ENCODE results near the gene CAMK4. TPM values are rescaled to one million over a fixed set of nuclear protein-coding genes. Genes with fewer than 3 reads are reported as not detected.

The CAMK4 gene
- total RNA-seq, 1 experiment from 2014 or later = 20.7 TPM

DNA sequence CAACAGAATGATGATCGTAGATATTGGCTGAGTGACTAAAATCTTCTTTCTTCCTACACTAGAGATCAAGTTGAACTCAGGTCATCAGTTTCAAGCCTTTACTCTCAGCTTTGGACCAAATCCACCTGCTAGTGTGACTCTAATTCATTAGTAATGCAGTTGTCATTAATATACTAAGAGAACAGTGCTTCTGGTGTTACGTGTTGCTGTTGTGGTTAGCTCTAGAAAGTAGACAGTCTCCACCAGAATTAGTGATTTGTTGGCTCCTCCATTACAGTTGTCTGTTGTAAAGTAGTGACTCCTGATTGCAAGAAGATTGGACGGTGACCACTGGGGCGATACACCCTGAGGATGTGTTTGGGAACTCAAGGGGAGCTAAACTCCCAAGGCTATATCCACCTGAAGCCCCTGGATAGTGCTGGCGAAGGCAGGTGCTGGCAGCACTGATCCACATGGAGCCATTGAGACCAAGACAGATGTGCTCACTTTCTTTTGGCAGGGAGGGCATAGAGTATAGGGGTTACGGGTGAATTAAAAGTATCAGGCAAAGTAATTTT lies 3.1 kb downstream of the CAMK4 start:
- no peak for DNase-seq (ENCODE audit: low read depth, low spot score)
- in situ Hi-C loops (cut with HindIII; ENCODE audit: low pct_unique_long_range_greater_than_20kb, low sequenced_read_pairs) = no loop called here

DNA sequence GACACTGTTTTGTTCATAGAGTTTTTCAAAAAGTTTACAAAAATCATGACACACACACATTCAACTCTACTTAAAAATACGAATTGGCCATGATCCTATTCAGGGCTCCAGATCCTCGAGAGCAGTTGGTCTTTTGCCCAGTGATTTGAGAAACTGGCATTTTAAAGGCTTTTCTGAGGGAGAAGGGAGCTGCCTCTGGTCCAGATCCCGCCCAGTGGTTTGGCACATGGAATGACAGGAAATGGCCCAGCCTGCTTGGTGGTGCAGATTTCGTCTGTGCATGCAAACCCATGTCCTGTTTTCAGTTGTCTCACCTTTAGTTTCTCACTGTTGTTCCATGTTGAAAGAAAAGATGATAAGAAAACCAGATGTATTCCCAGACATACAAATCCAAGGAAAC lies 3.6 kb downstream of the CAMK4 start:
- in situ Hi-C loops (cut with HindIII; ENCODE audit: low pct_unique_long_range_greater_than_20kb, low sequenced_read_pairs) = no loop called here

DNA sequence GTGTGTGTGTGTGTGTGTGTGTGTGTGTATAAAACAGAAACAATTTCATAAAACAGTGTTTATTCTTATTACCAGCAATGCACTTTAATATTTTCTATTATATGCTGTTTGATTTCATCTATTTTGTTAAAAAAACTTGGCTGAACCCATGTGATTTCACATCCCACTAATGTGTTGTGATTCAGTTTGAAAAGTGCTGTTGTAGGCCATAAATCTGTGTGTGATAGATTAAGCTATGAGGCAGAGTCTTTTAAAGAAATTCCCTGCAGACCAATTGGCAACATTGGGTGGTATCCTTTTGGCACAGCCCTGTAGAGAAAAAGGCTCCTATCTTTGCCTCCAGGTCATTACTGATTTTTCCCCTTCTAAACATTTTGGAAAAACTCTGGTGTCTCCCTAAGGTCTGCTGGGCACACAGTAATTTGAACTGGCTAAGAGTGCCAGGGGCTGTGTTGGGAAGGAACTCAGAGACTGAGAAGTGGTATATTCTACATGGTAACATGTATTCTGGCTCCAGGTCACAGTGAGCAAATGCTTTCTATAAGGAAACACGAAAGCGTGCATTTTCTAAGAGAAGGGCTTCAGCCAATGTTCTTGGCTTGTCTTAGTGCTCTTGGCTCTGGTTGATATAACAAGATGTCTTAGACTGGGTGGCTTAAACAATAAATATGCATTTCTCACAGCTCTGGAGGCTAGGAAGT lies 4.5 kb downstream of the CAMK4 start:
- no peak for DNase-seq (ENCODE audit: low read depth, low spot score)
- in situ Hi-C loops (cut with HindIII; ENCODE audit: low pct_unique_long_range_greater_than_20kb, low sequenced_read_pairs) = no loop called here

More for the DNA sequence above, 3.6 kb downstream of the CAMK4 start:
- peak; percentile 44 for DNase-seq (ENCODE audit: low read depth, low spot score)

DNA sequence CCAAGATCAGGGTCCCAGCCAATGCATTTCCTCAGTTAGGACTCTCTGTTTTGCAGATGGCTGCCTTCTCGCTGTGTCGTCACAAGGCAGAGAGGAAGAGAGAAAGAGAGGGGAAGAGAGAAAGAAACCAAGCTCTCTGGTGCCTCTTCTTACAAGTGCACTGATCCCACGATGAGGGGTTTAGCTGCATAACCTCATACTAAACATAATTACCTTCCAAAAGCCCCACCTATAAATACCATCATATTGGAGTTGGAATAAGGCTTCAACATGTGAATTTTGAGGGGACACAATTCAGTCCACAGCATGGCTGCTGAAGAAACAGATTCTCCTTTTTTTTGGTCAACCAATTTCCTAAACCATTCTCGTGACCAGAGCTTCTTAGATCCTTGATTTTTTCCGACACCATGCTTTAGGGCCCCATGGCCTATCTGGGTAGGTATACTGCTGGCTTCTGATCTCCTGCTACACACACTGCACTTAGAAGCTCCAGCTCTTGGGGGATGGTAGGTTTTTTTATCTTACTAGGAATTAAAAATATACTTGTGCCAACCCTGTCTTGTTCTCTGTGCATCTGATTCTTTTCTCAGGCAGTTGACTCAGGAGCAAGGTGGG lies 5.1 kb downstream of the CAMK4 start:
- in situ Hi-C loops (cut with HindIII; ENCODE audit: low pct_unique_long_range_greater_than_20kb, low sequenced_read_pairs) = no loop called here
- no peak for DNase-seq (ENCODE audit: low read depth, low spot score)

DNA sequence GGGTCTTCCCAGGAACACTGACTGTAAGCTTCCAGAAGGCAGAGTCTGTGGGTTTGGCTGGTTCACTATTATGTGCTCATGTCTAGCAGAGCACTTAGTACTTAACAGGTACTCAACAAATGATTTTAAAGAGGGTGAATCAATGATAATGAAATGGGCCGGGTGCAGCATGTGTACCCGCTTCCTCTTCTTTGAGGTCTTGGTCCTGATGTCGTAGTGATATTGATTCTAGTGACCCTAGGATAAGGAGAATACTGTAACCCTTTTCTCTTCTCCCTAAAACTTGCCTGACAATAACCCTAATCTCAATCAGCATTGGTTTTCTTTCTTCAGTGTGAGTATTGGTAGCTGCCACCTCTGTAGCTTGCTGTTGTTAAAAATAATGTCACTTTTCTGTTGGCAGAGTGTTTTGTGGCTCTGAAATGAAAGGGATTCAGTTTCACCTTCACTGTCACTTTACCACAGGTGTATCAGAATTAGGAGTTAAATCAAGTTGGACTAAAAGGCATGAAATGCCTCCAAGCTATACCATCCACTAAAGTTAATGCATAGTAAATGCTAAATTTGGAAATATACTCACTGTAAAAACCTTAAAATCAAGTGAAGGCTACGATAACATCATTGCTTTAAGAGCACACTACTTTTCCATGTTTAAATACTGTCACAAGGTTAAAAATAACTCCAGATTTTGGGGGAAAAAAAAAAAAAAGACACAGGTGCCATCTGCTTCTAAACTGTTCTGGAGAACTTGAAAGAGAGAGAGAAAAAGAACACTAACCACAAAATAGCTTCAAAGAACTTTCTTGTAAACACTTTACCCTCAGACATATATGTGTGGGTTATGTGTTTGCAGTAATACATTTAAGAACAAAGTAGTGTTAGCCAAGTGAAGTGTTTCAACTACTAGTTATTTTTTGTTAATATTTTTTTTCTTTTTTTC lies 6.0 kb downstream of the CAMK4 start:
- DNase-seq (ENCODE audit: low read depth, low spot score) = no peak
- in situ Hi-C loops (cut with HindIII; ENCODE audit: low pct_unique_long_range_greater_than_20kb, low sequenced_read_pairs) = no loop called here

DNA sequence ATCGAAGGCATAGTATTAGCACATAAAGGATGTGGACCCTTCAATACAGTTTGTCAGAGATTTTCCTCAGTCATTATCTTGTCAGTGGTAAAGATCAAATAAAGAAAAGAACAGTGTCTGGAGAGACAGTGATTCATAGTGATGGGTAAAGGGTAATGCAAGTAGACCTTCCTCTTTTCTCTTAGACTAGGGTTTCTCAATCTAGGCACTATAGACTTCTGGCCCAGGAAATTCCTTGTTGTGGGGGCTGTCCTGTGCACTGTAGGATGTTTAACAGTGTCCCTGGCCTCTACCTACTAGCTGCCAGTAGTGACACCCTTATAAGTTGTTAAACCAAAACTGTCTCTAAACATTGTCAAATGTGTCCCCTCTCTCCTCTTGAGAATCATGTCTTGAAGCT lies 6.9 kb downstream of the CAMK4 start:
- in situ Hi-C loops (cut with HindIII; ENCODE audit: low pct_unique_long_range_greater_than_20kb, low sequenced_read_pairs) = no loop called here
- DNase-seq (ENCODE audit: low read depth, low spot score) = no peak

DNA sequence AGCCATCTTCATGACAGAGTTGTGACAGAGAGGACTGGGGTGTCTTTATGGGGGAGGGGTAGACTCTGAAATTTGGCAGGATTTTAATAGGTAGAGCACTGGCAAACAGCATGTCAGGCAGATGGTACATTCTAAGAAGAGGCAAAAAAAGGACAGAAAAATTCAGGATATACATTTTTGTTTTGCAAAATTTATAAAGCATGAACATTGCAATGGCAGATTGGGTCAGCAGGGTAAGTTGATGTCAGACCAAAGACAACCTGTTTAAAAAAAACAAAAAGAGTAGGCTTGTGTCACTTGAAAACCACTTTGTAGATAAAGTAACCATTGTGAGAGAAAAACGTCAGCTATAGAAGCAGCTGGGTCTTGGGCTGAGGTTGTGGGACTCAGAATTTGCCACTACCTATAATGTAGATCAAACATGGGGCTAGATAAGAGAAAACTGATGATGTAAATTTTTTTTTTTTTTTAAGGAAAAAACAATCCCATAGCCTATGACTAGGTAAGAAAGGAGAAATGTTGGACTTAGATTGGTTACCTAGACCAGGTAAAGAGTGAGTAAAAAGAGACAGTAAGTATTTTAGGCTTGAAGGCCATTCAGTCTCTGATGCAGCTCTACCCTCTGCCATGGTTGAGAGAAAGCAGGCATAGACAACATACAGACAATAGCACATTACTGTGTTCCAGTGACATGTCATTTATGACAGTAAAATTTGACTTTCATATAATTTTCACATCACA lies 8.3 kb downstream of the CAMK4 start:
- in situ Hi-C loops (cut with HindIII; ENCODE audit: low pct_unique_long_range_greater_than_20kb, low sequenced_read_pairs) = no loop called here
- DNase-seq (ENCODE audit: low read depth, low spot score) = no peak

DNA sequence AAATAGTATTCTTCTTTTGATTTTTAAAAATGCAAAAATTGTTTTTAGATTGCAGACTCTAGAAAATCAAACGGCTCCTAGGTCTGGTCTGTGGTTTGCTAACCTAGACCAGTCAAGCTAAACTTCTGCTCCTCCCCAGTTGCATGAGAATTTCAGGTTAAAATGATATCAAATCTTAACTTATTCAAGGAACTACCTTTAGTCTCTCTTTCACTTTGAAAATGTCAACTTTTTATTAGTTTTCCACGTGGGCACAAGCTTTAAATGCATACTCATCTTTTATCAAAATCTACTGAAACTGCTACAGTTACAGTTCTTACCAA lies 8.8 kb downstream of the CAMK4 start:
- no peak for DNase-seq (ENCODE audit: low read depth, low spot score)
- in situ Hi-C loops (cut with HindIII; ENCODE audit: low pct_unique_long_range_greater_than_20kb, low sequenced_read_pairs) = no loop called here

DNA sequence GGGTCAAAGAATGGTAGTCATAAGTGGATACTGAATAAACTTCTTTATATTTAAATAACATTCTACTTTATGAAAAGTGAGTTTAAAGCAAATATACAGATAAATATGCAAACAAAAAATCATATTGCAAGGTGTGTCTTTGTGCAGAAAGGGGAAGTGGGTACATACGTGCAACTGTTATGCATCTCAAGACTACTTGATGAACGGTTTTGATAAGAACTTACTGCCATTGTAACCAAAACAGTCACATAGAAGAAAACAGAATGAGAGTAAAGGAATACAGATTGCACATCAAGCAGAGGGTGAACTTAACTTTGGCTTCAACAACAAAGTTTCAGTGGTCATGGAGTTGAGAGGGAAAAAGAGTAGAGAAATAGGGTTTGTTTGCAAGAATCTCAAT lies 9.9 kb downstream of the CAMK4 start:
- in situ Hi-C loops (cut with HindIII; ENCODE audit: low pct_unique_long_range_greater_than_20kb, low sequenced_read_pairs) = no loop called here
- no peak for DNase-seq (ENCODE audit: low read depth, low spot score)

DNA sequence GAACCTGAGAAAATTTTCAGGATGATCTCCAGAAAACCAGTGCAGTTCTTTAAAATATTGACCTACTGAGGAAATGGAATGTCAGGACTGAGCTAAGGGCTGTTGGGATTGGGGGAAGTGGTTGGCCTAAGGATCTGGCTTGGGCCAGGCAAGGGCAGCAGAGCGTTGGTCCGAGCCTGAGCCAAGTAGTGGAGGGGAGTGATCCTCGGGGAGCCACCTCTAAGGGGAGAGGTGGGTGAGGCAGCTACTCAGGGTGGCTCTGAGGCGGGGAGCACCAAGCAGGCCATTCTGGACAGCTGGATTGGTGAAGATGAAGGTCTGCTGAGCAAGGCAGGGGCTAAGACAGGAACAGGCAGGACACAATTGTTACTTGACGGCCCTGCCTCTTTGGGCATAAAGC lies 11.5 kb downstream of the CAMK4 start:
- in situ Hi-C loops (cut with HindIII; ENCODE audit: low pct_unique_long_range_greater_than_20kb, low sequenced_read_pairs) = no loop called here
- no peak for DNase-seq (ENCODE audit: low read depth, low spot score)

DNA sequence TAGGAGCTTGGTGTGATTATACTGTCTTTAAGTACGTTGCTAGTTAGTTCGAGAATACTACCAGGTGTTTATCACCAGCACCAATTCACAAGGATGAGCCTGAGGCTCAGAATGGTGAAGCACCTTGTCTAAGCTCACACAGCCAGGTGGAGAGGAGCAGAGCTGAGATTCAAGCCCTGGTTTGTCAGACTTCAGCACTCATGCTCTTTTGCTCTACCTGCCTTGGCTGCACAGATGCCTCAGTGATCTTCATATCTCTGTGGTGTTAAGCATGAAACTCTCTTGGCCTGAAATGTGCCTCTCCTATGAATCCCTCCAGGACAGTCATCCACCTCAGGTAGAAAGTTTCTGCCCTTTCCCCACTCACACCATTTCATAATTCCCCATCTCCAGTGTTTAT lies 12.2 kb downstream of the CAMK4 start:
- in situ Hi-C loops (cut with HindIII; ENCODE audit: low pct_unique_long_range_greater_than_20kb, low sequenced_read_pairs) = no loop called here
- DNase-seq (ENCODE audit: low read depth, low spot score) = no peak

DNA sequence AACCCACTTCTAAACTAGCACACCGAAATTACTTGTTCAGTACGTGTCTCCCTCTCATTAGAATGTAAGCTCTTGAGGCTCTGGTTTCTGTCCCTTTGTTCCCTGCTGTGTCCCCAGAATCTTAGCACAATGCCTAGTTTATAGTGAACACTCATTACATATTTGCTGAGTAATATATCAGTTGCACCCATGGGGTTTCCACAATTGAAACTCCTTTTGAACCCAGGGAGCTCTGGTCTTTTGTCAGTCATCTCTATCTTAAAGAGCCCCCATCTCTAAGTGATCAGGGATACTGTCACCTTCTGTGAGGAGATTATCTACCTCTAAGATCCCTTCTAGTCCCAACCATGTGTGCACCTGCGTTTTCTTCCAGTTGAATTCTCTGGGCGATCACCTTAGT lies 12.8 kb downstream of the CAMK4 start:
- in situ Hi-C loops (cut with HindIII; ENCODE audit: low pct_unique_long_range_greater_than_20kb, low sequenced_read_pairs) = no loop called here
- DNase-seq (ENCODE audit: low read depth, low spot score) = no peak

DNA sequence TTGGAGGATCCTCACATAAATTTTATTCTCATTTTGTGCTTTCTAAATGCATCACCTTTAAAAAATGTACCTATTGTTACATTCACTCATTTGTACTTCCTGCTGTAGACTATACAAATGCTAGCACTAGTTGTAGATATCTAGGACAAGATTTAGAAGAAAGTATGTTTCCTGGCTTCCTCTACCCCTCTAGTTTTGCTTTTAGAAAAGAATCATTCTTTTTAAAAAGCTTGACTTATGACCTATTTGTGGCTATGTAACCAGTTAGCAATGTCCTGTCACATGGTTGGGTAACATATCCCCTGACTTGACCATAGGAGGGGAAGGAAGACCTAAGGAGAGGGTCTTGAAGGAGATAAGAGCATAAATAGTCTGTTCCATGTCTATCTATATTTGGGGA lies 13.3 kb downstream of the CAMK4 start:
- DNase-seq (ENCODE audit: low read depth, low spot score) = peak; percentile 21
- in situ Hi-C loops (cut with HindIII; ENCODE audit: low pct_unique_long_range_greater_than_20kb, low sequenced_read_pairs) = no loop called here

DNA sequence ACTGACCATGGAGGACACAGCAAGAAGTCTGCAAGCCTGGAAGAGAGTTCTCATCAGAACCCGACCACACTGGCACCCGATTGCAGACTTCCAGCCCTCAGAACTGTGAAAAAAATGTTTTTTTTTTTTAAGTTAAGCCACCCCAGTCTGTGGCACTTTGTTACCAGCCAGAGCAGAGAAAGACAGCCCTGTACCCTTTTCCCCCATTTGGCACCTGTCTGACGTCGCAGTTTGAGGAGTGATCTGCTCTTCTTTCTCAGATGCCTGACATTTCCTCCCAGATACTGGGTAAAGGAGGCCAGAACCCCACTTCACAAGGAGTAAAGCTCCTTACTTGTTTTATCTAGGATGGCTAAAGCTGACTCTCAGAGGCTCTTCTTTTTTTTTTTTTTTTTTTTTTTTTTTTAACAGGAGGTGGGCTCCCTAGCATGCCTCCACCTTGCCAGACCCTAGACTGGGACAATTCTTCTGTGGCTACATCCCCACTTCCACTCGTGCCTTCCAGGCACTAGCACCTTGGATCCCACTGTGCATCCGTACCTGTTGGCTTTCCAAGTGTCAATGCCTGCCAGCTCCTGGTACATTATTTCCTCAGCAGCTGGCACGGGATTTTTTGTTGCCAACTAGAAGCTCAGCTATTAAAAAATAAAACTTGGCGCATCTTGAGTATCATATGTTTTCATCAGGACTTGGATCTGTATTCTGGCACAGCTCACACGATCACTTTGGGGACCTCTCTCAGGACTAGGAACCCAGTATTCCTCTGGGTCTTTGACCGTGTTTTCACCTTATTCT lies 14.4 kb downstream of the CAMK4 start:
- in situ Hi-C loops (cut with HindIII; ENCODE audit: low pct_unique_long_range_greater_than_20kb, low sequenced_read_pairs) = no loop called here
- no peak for DNase-seq (ENCODE audit: low read depth, low spot score)

DNA sequence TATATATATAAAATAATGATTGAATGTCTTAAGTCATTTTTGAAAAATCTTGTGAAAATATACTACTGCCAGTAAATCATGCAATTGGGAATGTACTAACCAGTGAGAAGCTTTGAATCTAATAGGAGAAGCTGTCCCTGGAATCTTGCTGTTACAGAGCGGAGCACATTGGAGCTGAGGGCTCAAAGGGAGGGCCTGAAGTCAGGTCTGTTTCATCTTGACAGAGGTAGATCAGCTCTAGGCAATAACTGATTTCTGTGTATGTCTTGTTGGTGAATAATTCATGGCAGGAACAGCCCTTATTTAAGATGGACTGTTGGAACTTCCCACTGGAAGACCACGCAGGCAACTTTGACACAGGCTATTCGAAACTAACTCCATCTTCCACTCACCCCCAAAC lies 17.5 kb downstream of the CAMK4 start:
- in situ Hi-C loops (cut with HindIII; ENCODE audit: low pct_unique_long_range_greater_than_20kb, low sequenced_read_pairs) = no loop called here
- DNase-seq (ENCODE audit: low read depth, low spot score) = no peak

DNA sequence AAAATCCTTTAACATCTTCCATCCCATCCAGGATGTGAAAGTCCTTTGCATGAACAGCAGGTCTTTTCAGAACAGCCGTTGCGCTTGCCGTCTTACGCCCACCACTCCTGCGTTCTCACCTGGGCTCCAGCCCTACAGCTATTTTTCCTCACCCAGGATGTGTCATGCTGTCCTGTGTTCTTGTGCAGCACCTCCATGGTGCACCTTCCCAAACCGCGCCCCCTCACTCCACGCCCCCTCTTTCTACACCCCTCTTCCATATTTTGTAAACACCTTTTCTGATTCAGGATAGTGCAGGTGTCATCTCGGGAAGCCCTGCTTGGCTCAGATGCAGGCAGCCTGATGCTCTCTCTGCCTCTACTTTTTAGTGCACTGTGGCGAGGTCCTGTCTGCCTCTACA lies 18.4 kb downstream of the CAMK4 start:
- in situ Hi-C loops (cut with HindIII; ENCODE audit: low pct_unique_long_range_greater_than_20kb, low sequenced_read_pairs) = no loop called here
- DNase-seq (ENCODE audit: low read depth, low spot score) = no peak

DNA sequence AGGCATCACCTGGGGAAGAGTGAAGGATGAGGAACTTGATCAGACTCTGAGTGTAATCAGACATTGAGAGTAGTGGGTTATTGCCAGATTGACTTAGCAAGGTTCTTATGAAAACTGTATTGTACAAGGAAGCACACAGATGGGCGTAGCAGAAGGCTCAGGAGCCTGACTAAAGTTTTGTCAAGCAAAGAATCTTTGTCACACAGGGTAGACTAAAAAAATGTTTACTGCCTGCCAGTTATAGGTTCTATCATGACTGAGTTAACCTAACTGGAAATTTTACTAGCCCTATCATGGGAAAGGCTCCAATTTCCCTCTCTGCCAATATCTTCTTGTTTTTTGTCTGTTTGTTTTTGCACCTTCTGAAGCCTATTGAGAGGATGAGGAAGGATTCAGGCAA lies 19.1 kb downstream of the CAMK4 start:
- in situ Hi-C loops (cut with HindIII; ENCODE audit: low pct_unique_long_range_greater_than_20kb, low sequenced_read_pairs) = no loop called here
- no peak for DNase-seq (ENCODE audit: low read depth, low spot score)
